Cardiac muscle cell (in vitro differentiated cells and primary cell): ENCODE results near the gene SAP30L. TPM values are rescaled to one million over a fixed set of nuclear protein-coding genes. Genes with fewer than 3 reads are reported as not detected.

Experiments used
- DNase-seq, 2 donors: peaks; one replicate each; pipeline versions ENCODE4 v3.0.0 to v3.0.0-alpha.2; 2010 to 2017; ENCODE audit warnings: low read depth in 1 of 2, low spot score in 1 of 2
- H3K27ac ChIP-seq: fragments of 200-600 bp; sonication (generic); 2 replicates; pipeline ENCODE4 v1.5.1; 2016
- H3K27me3 ChIP-seq: fragments of 200-600 bp; sonication (generic); 2 replicates; pipeline ENCODE4 v1.6.0; 2016; ENCODE audit warnings: control low read depth
- H3K36me3 ChIP-seq: fragments of 200-600 bp; sonication (generic); 2 replicates; pipeline ENCODE4 v1.5.1; 2016; ENCODE audit warnings: control low read depth
- H3K4me1 ChIP-seq: fragments of 200-600 bp; sonication (generic); 2 replicates; pipeline ENCODE4 v1.8.1; 2017; ENCODE audit warnings: low read depth, mild to moderate bottlenecking, mixed run types
- H3K4me3 ChIP-seq: fragments of 200-600 bp; sonication (generic); 2 replicates; pipeline ENCODE4 v1.5.1; 2016; ENCODE audit warnings: mild to moderate bottlenecking
- H3K9me3 ChIP-seq: fragments of 200-600 bp; sonication (generic); 2 replicates; pipeline ENCODE4 v1.5.1; 2017; ENCODE audit warnings: low read depth, mild to moderate bottlenecking, control low read depth
- polyA plus RNA-seq: library from polyadenylated mRNA; unstranded; fragments of >200 nt; fragmentation: Nextera tagmentation; extraction: Ambion mirVana; gene quantifications from 2 replicates; pipeline ENCODE4 v1.2.1, GENCODE V29; 2016
- total RNA-seq: library from RNA; depleted of rRNA; stranded (reverse); fragments of >200 nt; gene quantifications from 2 replicates; pipeline ENCODE4 v1.2.3, GENCODE V29; 2016
- TF ChIP-seq, protein P1 (sequence below): IDR thresholded peaks from 2 replicates; pipeline ENCODE4 v1.5.1; 2012; ENCODE audit warnings: low read depth, mild to moderate bottlenecking, low read length

The SAP30L gene
- total and polyA plus RNA-seq, 2 experiments from 2014 or later: 15.5 to 37.5 TPM

GRCh38 chr5:154419236-154419635 is 26.6 kb upstream of the SAP30L start:
- no peaks in the 10 kb centered on the region for H3K27me3 ChIP-seq
- TF ChIP-seq, protein P1, sequence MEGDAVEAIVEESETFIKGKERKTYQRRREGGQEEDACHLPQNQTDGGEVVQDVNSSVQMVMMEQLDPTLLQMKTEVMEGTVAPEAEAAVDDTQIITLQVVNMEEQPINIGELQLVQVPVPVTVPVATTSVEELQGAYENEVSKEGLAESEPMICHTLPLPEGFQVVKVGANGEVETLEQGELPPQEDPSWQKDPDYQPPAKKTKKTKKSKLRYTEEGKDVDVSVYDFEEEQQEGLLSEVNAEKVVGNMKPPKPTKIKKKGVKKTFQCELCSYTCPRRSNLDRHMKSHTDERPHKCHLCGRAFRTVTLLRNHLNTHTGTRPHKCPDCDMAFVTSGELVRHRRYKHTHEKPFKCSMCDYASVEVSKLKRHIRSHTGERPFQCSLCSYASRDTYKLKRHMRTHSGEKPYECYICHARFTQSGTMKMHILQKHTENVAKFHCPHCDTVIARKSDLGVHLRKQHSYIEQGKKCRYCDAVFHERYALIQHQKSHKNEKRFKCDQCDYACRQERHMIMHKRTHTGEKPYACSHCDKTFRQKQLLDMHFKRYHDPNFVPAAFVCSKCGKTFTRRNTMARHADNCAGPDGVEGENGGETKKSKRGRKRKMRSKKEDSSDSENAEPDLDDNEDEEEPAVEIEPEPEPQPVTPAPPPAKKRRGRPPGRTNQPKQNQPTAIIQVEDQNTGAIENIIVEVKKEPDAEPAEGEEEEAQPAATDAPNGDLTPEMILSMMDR: no peak
- H3K4me3 ChIP-seq: no peak overlapping the region
- H3K36me3 ChIP-seq: no peaks in the 10 kb centered on the region
- no peaks in the 10 kb centered on the region for H3K9me3 ChIP-seq
- no peak for DNase-seq
- H3K27ac ChIP-seq: no peak overlapping the region
- peaks cover 13% of the 10 kb centered on the region for H3K4me1 ChIP-seq

- H3K9me3 ChIP-seq: no peaks in the 10 kb centered on the region
- no peaks in the 10 kb centered on the region for H3K27me3 ChIP-seq
- no peak overlapping the region for H3K27ac ChIP-seq
- peaks cover 11% of the 10 kb centered on the region for H3K4me1 ChIP-seq
- DNase-seq: peak in 1 of 2 donors; percentile 26
- H3K36me3 ChIP-seq: no peaks in the 10 kb centered on the region
- TF ChIP-seq, protein P1: peak; percentile 44
- H3K4me3 ChIP-seq: no peak overlapping the region
Measured at GRCh38 chr5:154421868-154422267, 23.9 kb upstream of the SAP30L start.

GRCh38 chr5:154422298-154422697 is 23.5 kb upstream of the SAP30L start:
- Histone ChIP-seq H3K27ac (no peak overlapping the region), H3K27me3 (no peaks in the 10 kb centered on the region), H3K4me1 (peaks cover 7% of the 10 kb centered on the region), H3K9me3 (no peaks in the 10 kb centered on the region), H3K36me3 (no peaks in the 10 kb centered on the region), H3K4me3 (no peak overlapping the region)
- TF ChIP-seq, protein P1: no peak
- DNase-seq: no peak

DNA sequence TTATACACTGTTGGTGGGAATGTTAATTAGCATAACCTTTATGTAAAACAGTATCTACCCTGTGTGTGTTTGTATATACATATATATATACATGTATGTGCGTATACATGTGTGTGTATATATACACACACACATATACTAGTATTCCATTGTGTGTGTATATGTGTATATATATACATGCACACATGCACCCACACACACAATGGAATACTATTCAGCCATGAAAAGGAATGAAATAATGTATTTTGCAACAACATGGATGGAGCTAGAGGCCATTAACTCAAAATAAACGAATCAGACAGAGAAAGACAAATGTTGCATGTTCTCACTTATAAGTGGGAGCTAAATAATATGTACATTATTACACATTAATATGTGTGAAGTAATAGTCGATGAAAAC is 17.6 kb upstream of the SAP30L start:
- Histone ChIP-seq H3K36me3 (no peaks in the 10 kb centered on the region), H3K27ac (no peak overlapping the region), H3K27me3 (no peaks in the 10 kb centered on the region), H3K4me1 (no peaks in the 10 kb centered on the region), H3K9me3 (no peaks in the 10 kb centered on the region), H3K4me3 (no peak overlapping the region)
- TF ChIP-seq, protein P1: no peak
- DNase-seq: no peak

- TF ChIP-seq, protein P1: no peak
- H3K36me3 ChIP-seq: no peaks in the 10 kb centered on the region
- H3K9me3 ChIP-seq: no peaks in the 10 kb centered on the region
- no peak for DNase-seq
- H3K27me3 ChIP-seq: no peaks in the 10 kb centered on the region
- H3K27ac ChIP-seq: no peak overlapping the region
- no peak overlapping the region for H3K4me3 ChIP-seq
- no peaks in the 10 kb centered on the region for H3K4me1 ChIP-seq
Measured at GRCh38 chr5:154429341-154429740, 16.5 kb upstream of the SAP30L start.

DNA sequence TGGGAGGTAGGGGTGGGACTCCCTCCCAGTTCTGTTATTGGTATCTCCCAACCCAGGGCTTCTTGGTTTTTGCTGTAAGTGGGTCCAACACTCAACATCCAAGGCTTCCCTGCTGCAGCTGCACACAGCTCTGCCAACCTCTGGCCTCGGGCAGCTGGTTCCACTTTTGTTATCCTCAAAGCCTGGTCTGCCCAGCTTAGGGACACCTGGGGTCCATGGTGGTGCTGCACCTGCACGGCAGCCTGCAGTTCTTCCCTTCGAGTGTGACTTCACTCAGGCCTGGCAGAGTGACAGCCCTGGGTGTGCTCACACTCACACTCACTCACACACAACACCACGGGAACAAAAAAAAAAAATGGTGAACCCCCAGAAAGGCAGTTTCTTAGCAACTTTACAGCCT is 15.3 kb upstream of the SAP30L start:
- TF ChIP-seq, protein P1: no peak
- no peak overlapping the region for H3K4me3 ChIP-seq
- no peak overlapping the region for H3K27ac ChIP-seq
- DNase-seq: no peak
- H3K36me3 ChIP-seq: no peaks in the 10 kb centered on the region
- no peaks in the 10 kb centered on the region for H3K9me3 ChIP-seq
- H3K27me3 ChIP-seq: no peaks in the 10 kb centered on the region
- no peaks in the 10 kb centered on the region for H3K4me1 ChIP-seq
